Astrocyte of the hippocampus (primary cell): ENCODE data around the gene EXOC3.
"Not testable (repeated sequence)": the region's sequence is repeated elsewhere in the genome, so short reads cannot be mapped to it uniquely, and the experiment has no call there.

ENCODE experiments used
- DNase-seq: peaks from one replicate; pipeline ENCODE4 v3.0.0; 2011; ENCODE audit warnings: low read depth, low spot score

The EXOC3 gene

DNA sequence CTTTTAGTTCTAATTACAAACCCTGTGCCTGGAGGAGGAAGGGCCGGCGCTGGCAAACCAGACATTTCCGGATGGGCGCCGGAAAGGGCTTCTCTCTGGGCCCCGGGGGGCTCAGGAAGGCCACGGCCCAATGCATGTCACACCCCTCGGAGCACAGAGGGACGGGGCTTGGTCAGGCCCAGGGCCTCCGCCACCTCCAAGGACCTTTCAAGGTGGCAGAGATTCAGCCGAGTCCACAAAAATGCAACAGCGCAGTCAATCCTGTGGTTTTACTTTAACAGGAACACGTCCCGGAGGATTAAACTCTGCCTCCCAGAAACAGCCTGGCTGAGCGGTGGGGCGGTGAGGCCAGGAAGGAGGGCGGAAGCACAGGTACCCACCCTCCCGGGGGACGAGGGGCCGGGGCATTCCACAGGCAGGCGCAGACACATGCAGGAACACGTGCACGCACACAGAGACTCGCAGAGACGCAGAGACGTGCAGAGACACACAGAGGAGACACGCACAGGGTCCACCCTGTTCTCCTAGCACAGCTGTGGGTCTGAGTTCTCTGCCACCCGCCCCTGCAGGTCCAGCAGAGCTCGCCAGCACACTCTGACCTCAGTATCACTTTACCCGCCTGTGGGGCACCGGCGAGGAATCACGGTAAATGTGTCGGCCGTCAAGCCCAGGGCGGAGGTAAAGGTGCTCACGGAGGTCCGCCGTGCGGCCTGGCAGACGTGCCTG is 58.3 kb downstream of the EXOC3 start:
- DNase-seq: no peak

DNA sequence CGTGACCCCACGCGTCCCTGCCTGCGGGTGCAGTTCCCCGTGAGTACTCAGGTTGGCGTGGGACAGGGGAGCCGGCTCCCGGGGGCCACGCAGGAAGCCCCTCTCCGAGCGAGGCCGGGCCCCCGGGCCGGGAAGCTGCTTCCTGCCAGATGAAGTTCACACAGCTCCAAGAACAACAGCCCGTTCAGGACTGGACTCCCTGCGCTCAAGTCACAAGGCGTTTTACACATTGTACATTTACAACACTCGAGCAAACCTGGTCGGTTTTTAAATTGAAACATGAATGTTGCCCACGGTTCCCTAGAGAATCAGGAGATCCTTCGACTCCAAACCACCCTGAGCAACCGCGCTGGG is 58.8 kb downstream of the EXOC3 start:
- DNase-seq: no peak

DNA sequence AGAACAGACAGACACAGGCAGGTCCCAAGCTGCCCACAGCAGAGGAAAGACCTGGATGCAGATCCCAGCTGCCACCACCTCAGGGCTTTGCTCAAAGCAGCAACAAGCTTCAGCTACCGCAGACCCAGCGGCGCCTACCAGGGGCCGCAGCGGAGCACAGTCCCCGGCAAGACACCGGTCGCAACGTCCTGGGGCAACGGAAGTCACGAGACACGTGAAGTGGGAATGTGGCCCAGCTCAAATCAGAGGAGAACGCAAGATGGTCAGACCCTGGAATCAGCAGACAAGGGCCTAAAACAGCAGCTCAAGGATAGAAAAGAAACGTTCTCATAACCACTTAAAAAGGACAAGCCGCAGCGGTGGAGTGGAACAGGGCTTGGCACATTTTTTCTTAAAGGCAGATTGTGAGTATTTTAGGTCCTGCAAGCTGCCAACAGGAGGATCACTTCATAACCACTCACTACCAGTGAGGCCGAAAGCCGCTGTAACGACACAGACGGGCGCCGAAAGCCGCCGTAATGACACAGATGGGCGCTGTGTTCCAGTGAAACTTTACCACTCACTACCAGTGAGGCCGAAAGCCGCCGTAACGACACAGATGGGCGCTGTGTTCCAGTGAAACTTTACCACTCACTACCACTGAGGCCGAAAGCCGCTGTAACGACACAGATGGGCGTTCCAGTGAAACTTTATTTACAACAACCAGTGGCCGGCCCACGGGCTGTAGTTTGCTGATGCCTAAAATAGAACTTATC is 59.5 kb downstream of the EXOC3 start:
- DNase-seq: no peak

DNA sequence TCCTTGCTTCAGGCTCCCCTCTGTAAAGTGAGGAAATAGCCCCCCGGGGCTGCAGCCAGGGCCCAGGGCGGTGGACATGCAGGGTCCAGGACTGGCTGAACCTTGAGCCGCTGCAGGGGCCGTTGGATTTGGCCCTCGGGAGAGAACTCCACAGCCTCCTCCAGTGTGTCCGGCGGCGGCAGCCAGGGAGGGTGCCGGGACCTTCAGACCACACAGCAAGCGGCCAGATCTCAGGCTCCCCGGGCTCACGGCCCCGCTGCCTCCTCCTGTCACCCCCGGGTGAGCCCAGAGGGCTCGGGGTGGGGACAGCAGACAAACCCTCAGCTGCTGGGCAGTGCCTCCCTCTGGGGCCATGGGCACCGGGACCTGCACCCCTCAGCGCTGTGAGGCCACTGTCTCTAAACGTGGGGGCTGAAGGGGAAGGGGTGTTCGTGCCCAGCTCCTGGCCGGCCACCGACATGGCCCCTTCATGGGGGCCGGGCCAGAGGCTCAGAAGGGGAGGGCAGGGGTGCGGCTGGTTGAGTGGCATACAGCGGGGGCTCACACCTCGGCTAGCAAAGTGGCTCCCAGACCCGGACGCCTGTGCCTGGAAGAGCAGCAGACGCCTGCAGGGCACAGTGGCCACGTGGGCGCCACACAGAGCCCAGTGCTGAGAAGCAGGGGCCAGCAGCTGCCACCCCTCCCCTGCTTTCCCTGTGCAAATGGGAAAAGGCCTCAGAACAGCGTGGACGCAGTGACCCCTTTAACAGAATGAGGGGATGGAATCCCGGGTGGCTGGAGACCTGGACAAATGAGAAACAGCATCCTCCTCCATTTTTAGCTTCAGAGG is 61.6 kb downstream of the EXOC3 start:
- no peak for DNase-seq

DNA sequence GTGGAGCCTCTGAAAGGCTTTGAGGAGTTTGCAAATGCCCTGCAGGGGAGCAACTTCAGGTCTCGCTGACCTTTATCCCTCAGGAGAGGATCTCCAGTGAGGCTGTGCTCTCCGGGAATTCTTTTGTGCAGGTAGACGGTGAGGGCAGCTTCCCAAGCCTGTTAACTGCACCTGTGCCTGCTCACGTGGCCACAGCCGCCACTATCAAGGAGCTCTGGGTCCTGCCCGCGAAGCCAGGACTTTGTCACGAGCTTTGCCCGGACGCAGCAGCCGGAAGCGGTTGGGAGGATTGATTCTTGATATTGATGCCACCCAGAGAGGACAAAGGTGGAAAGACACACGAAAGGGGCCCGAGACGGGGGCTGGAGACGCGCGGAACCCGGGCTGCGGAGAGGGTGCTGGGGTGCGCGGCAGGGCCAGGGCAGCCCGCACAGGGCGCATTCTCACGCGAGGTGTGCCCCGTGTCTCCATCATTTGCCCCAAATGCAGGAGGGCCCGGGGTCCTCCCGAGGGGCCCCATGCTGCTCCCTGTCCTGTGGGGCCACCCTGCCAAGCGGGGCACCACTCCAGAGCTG is 63.1 kb downstream of the EXOC3 start:
- no peak for DNase-seq

DNA sequence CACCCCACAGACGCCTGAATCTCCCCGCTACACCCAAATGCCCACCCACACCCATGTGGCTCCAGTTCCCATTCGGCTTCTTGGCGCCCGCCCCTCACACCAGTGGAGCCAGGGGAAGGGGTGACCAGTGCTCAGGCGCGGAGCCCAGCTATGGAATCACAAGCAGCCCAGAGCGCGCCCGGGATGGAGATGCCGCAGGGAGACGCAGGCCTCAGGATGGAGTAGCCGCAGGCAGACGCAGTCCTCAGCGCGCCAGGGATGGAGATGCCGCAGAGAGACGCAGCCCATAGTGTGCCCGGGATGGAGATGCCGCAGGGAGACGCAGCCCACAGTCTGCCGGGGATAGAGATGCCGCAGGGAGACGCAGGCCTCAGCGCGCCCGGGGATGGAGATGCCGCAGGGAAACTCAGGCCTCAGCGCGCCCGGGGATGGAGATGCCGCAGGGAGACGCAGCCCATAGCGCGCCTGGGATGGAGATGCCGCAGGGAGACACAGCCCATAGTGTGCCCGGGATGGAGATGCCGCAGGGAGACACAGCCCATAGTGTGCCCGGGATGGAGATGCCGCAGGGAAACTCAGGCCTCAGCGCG is 65.1 kb downstream of the EXOC3 start:
- not testable (repeated sequence) for DNase-seq

DNA sequence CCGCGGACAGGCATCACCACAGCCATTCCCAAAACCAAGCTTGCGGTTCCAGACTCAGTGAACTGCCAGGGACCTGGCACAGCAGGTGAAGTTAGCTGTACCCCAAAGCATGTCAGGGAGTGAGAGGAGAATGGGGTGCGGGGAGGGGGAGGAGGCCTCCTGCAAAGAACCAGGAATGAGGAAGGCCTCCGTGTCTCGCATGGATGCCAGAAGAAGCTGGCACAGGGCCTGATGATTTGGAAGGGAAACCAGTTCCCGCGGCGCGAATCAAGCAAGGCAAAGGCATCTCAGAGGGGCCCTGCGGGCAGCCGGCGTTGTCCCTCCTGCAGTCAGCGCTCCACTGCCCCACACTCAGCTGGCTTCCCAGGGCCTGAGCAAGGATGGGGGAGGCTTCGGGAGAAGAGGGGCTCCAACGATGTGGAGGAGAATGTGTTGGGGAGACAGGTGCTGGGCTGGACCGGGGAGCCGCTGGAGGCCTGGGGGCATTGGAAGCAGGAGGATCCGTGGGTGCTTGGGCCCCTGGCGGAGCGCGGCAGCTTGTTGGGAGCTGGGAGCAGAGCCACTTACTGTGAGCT is 66.7 kb downstream of the EXOC3 start:
- no peak for DNase-seq

DNA sequence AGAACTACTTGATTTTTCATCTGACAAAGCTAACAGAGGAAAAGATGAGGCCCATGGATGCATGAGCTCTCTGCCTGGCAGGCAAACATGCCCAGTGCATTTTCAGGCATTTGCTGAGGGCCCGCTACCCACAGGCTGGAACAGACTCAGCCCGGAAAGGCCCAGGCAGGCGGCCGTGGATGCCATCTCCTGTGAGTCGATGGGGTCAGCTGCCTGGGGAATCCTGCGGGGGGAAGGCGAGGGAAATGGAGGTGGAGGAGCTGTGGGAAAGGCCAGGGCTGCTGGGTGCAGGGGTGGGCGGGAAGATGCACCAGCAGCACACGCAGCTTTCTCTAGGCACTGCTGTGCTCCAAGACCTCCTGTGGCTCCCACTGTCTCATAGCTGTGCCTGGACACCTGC is 67.5 kb downstream of the EXOC3 start:
- DNase-seq: no peak

DNA sequence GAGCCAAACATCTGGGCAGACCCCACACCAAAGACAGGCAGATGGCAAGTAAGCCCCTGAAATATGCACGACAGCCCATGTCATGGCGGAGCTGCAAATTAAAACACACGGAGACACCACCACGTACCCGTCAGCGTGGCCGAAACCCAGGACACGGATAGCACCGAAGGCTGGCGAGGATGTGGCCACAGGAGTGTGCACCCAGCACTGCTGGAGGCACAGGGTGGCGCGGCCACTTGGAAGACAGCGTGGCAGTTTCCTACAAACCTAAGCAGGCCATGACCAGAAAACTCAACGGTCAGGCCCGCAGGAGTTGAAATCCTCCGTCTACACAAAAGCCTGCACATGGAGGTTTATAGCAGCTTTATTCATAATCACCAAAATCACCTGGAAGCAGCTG is 68.5 kb downstream of the EXOC3 start:
- no peak for DNase-seq

DNA sequence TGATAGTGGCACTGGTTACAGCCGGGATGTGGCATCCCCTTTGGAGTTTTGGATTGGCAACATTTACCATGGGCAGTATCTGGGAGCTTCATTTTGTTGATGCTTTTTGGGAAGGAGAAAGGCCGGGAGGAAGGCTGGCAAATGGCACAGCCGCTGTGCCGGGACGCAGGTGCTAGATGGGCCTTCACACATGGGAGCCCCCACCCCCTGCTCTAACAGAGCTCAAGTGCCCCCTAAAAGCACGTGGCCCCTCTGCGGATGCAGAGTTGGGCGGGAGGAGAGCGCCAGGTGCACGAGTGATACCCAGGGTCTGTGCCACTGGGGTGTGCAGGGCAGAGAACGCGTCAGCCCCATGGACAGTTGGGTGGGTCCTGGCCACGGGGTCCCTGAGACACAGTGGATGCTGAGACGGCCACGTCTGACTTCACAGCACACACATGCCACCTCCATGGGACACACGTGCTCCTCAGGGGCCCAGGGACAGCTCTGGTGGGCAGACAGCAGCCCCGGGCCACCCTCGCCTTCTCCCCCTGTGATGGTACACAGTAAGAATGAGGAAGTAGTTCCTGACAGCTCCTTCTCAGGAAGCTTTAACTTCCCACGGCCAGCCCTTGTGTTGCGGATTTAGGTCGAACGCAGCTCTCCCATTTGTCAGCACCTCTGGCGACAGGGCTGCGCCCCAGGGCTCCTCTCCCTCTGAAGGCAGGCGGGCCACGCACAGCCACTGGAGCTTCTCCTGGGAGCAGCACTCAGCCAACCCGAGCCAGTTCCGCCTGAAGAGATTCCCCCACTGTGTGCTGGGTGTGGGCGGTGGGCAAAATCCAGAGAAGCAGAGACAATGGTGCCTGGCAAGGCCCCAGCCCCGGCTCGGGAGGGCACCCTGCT is 70.5 kb downstream of the EXOC3 start:
- no peak for DNase-seq

DNA sequence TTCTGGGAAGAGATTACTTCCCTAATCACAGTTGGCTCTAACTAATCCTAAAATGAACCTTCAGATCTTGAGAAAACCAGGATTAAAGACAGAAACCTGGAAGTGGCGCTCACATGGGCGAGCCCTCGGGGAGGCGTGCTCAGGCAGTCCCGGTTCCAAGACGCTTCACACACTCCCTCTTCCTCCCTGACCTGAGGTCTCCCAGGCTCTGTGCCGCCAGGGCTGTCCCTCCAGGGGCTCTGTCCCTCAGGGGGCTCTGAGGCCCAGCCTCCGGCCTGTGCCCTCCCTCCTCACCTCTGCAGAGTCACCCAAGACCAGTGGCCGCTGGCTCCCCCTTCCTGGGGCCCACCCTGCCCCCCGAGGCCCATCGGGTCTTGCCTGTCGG is 71.1 kb downstream of the EXOC3 start:
- no peak for DNase-seq

DNA sequence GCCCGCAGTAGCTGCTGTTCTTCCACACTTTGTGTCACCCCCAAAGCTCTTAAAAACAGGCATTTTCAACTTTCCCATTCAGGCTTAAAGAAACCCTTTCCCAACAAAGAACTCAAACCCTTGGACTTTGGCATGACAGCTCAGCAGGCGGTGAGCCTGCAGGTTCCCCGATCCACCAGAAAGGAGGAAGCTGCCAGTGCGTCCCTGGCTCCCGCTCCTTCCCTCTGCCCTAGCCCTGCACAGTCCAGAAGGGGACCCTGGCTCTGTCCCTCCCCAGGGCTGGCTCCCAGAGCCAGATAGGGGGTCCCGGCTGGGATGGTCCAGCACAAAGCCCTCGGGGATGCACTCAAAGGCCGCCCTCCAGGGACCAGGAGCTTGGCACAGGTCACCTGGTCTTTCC is 71.7 kb downstream of the EXOC3 start:
- no peak for DNase-seq

DNA sequence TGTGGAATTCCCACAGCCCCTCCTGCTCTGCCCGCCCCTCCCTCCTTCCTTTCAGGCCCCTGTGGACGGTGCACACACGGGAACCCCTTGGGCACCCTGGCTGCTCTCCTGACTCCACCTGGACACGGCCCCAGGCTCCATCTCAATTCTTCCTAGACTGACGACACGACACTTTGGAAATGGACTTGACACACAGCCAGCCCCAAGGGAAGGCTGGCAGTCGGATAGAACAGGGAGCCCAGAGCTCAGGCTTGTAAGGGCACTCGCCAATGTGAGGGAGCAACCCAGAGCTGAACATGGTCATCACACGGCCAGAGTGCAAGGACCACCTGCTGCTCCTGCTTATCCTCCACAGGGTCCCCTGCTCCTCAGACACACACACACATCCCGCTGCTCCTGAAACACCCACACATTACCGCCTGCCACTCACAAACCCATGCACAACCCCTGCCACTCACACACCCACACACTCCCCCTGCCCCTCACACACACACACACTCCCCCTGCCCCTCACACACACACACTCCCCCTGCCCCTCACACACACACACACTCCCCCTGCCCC is 72.4 kb downstream of the EXOC3 start:
- no peak for DNase-seq

DNA sequence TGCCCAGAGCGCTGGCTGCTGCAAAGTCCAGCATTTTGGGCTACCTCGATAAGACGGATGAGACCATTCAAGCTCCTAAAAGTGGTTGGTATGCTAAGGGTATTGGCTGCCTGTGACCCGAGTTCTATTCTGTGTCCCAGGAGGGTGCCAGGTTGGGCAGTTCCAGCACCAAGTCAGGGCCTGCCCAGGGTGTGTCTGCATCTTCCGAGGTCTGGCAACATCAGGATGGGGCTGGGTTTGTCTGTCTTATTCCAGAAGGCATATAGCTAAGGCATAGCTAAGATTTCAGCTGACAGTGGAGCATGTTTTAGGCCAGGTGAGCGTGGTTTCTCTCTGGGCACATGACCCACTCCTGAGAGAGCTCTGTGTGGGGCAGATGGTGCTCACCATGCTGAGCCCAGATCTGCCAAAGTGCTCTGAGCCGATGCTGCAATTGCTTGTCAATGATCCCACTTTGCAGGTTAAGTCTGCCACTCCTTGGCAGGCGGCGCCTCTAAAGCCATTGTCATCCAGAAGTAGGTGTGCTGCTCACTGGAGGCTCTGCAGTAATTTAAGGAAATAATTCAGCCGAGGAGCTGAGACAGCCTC is 73.5 kb downstream of the EXOC3 start:
- DNase-seq: no peak
